HT1080 (cell line): ENCODE measurements around the gene SCAI. TPM values are rescaled to one million over a fixed set of nuclear protein-coding genes. Genes with fewer than 3 reads are reported as not detected.
"Not testable (repeated sequence)": the region's sequence is repeated elsewhere in the genome, so short reads cannot be mapped to it uniquely, and the experiment has no call there.

Experiments
- DNase-seq: peaks from one replicate; pipeline ENCODE4 v3.0.0-alpha.2; 2015; ENCODE audit warnings: low read depth
- total RNA-seq: library from RNA; depleted of rRNA; stranded (reverse); fragments of >200 nt; shearing (Covaris generic); gene quantifications from 2 replicates; pipeline ENCODE4 v1.2.3, GENCODE V29; 2014

SCAI gene
- total RNA-seq, 1 experiment from 2014 or later, result 7.3 TPM

- no peak for DNase-seq
These were observed 105.2 kb downstream of the SCAI start for GRCh38 chr9:125038166-125038565.

- no peak for DNase-seq
These were observed 115.3 kb downstream of the SCAI start for GRCh38 chr9:125028041-125028440.

GRCh38 chr9:125024917-125025316 lies 118.4 kb downstream of the SCAI start:
- DNase-seq, result no peak

- DNase-seq, result no peak
These were observed 122.3 kb downstream of the SCAI start for GRCh38 chr9:125021069-125021468.

- DNase-seq, result not testable (repeated sequence)
These were observed 127.7 kb downstream of the SCAI start for GRCh38 chr9:125015655-125016054.

- not testable (repeated sequence) for DNase-seq
These were observed 131.3 kb downstream of the SCAI start for GRCh38 chr9:125012013-125012412.

- DNase-seq, result no peak
These were observed 134.7 kb downstream of the SCAI start for GRCh38 chr9:125008599-125008998.

GRCh38 chr9:125003332-125003731 lies 140.0 kb downstream of the SCAI start:
- DNase-seq, result no peak

- DNase-seq, result no peak
These were observed 159.6 kb downstream of the SCAI start for GRCh38 chr9:124983698-124984097.

- no peak for DNase-seq
These were observed 162.9 kb downstream of the SCAI start for GRCh38 chr9:124980431-124980830.

GRCh38 chr9:124975131-124975530 lies 168.2 kb downstream of the SCAI start:
- DNase-seq, result no peak

GRCh38 chr9:124973807-124974206 lies 169.5 kb downstream of the SCAI start:
- no peak for DNase-seq

- no peak for DNase-seq
These were observed 171.0 kb downstream of the SCAI start for GRCh38 chr9:124972241-124972770.

- DNase-seq, result no peak
These were observed 173.9 kb downstream of the SCAI start for GRCh38 chr9:124969401-124969800.

GRCh38 chr9:124968238-124968637 lies 175.1 kb downstream of the SCAI start:
- DNase-seq, result no peak

- not testable (repeated sequence) for DNase-seq
These were observed 177.4 kb downstream of the SCAI start for GRCh38 chr9:124965775-124966568.

- DNase-seq, result no peak
These were observed 178.7 kb downstream of the SCAI start for GRCh38 chr9:124964604-124965003.

GRCh38 chr9:124964056-124964455 lies 179.3 kb downstream of the SCAI start:
- no peak for DNase-seq

- no peak for DNase-seq
These were observed 182.9 kb downstream of the SCAI start for GRCh38 chr9:124960409-124960752.

GRCh38 chr9:124959671-124960408 lies 183.5 kb downstream of the SCAI start:
- not testable (repeated sequence) for DNase-seq

GRCh38 chr9:124954255-124954654 lies 189.1 kb downstream of the SCAI start:
- no peak for DNase-seq

- no peak for DNase-seq
These were observed 193.1 kb downstream of the SCAI start for GRCh38 chr9:124950050-124950718.
